Liver (tissue), 9 donors: Measurements from ENCODE around the gene MPND. TPM values are rescaled to one million over a fixed set of nuclear protein-coding genes. Genes with fewer than 3 reads are reported as not detected.
A peak's percentile ranks its signal among the peaks of the same experiment; 100 is the strongest.

Experiments
- DNase-seq: peaks from one replicate; pipeline ENCODE4 v3.0.0-alpha.2; 2017; ENCODE audit warnings: low spot score
- H3K27ac ChIP-seq, 2 donors: one replicate each; pipeline ENCODE4 v1.7.0; 2013; ENCODE audit warnings: inconsistent platforms in 2 of 2, low read length in 2 of 2, control low read depth in 1 of 2, low read depth in 1 of 2, mild to moderate bottlenecking in 1 of 2
- H3K27me3 ChIP-seq, 4 donors: one replicate each; pipeline versions ENCODE4 v1.6.1 to v1.7.0; 2013; ENCODE audit warnings: low read length in 3 of 4, inconsistent platforms in 1 of 4, mild to moderate bottlenecking in 1 of 4, moderate library complexity in 1 of 4; ENCODE audit not compliant: control insufficient read depth in 4 of 4, insufficient read depth in 4 of 4
- H3K36me3 ChIP-seq, 4 donors: one replicate each; pipeline versions ENCODE4 v1.6.1 to v1.7.0; 2013; ENCODE audit warnings: low read length in 3 of 4, mild to moderate bottlenecking in 3 of 4, low read depth in 1 of 4, moderate library complexity in 1 of 4; ENCODE audit not compliant: control insufficient read depth in 4 of 4, insufficient read depth in 3 of 4
- H3K4me1 ChIP-seq, 4 donors: one replicate each; pipeline versions ENCODE4 v1.6.1 to v1.7.0; 2013; ENCODE audit warnings: low read length in 3 of 4, mild to moderate bottlenecking in 3 of 4, moderate library complexity in 1 of 4; ENCODE audit not compliant: control insufficient read depth in 4 of 4, insufficient read depth in 4 of 4
- H3K4me3 ChIP-seq, 3 donors: one replicate each; pipeline versions ENCODE4 v1.6.1 to v1.7.0; 2013; ENCODE audit warnings: low read length in 3 of 3, control low read depth in 1 of 3, low read depth in 1 of 3, mild to moderate bottlenecking in 1 of 3
- H3K9ac ChIP-seq, 2 donors: one replicate each; pipeline ENCODE4 v1.7.0; 2013; ENCODE audit warnings: low read length in 2 of 2, mild to moderate bottlenecking in 2 of 2, moderate library complexity in 2 of 2, control low read depth in 1 of 2, low read depth in 1 of 2
- H3K9me3 ChIP-seq, 4 donors: one replicate each; pipeline versions ENCODE4 v1.6.1 to v1.7.0; 2013; ENCODE audit warnings: low read length in 3 of 4; ENCODE audit not compliant: control insufficient read depth in 4 of 4
- ATF3 ChIP-seq: IDR thresholded peaks from 2 replicates; pipeline ENCODE4 v1.6.1; 2016; ENCODE audit warnings: antibody characterized with exemption
- CTCF ChIP-seq: fragments of 150-350 bp; IDR thresholded peaks from 2 replicates; pipeline ENCODE4 v1.5.1; 2017; ENCODE audit warnings: improper control_type of control experiment, low read depth, low read length; ENCODE audit not compliant: missing input control
- EGR1 ChIP-seq, 2 donors: IDR thresholded peaks; 2 replicates each; pipeline ENCODE4 v1.6.1; 2016 to 2018; ENCODE audit warnings: antibody characterized with exemption in 2 of 2, low read depth in 2 of 2
- FOXA1 ChIP-seq: IDR thresholded peaks from 2 replicates; pipeline ENCODE4 v1.6.1; 2016; ENCODE audit warnings: antibody characterized with exemption
- FOXA2 ChIP-seq: IDR thresholded peaks from 2 replicates; pipeline ENCODE4 v1.6.1; 2016; ENCODE audit warnings: antibody characterized with exemption
- GABPA ChIP-seq, 2 donors: IDR thresholded peaks in 1 of 2; conservative IDR thresholded peaks in 1 of 2; 2 replicates each; pipeline ENCODE4 v1.6.1; 2016; ENCODE audit warnings: antibody characterized with exemption in 2 of 2, mild to moderate bottlenecking in 1 of 2, moderate library complexity in 1 of 2
- HNF4A ChIP-seq, 2 donors: conservative IDR thresholded peaks; 2 replicates each; pipeline ENCODE4 v1.6.1; 2016; ENCODE audit warnings: antibody characterized with exemption in 2 of 2, mild to moderate bottlenecking in 2 of 2
- HNF4G ChIP-seq: IDR thresholded peaks from 2 replicates; pipeline ENCODE4 v1.6.1; 2016; ENCODE audit warnings: antibody characterized with exemption
- JUND ChIP-seq, 2 donors: IDR thresholded peaks; 2 replicates each; pipeline ENCODE4 v1.6.1; 2016; ENCODE audit warnings: antibody characterized with exemption in 2 of 2
- MAX ChIP-seq: IDR thresholded peaks from 2 replicates; pipeline ENCODE4 v1.6.1; 2016; ENCODE audit warnings: antibody characterized with exemption
- NR2F2 ChIP-seq: IDR thresholded peaks from 2 replicates; pipeline ENCODE4 v1.6.1; 2016; ENCODE audit warnings: antibody characterized with exemption
- RAD21 ChIP-seq, 2 donors: IDR thresholded peaks; 2 replicates each; pipeline ENCODE4 v1.6.1; 2016; ENCODE audit warnings: antibody characterized with exemption in 2 of 2, mild to moderate bottlenecking in 2 of 2
- REST ChIP-seq: IDR thresholded peaks from 2 replicates; pipeline ENCODE4 v1.6.1; 2016; ENCODE audit warnings: antibody characterized with exemption, mild to moderate bottlenecking
- RXRA ChIP-seq, 2 donors: IDR thresholded peaks; 2 replicates each; pipeline ENCODE4 v1.6.1; 2017 to 2018; ENCODE audit warnings: antibody characterized with exemption in 2 of 2, mild to moderate bottlenecking in 1 of 2
- SP1 ChIP-seq: IDR thresholded peaks from 2 replicates; pipeline ENCODE4 v1.6.1; 2018; ENCODE audit warnings: antibody characterized with exemption, mild to moderate bottlenecking
- TAF1 ChIP-seq: conservative IDR thresholded peaks from 2 replicates; pipeline ENCODE4 v1.6.1; 2016; ENCODE audit warnings: antibody characterized with exemption, mild to moderate bottlenecking
- YY1 ChIP-seq: IDR thresholded peaks from 2 replicates; pipeline ENCODE4 v1.6.1; 2016; ENCODE audit warnings: antibody characterized with exemption, mild to moderate bottlenecking
- ZBTB33 ChIP-seq: IDR thresholded peaks from 2 replicates; pipeline ENCODE4 v1.6.1; 2016; ENCODE audit warnings: antibody characterized with exemption
- WGBS: extraction: QIAGEN DNeasy Blood & Tissue Kit; methylation state at CpG from one replicate; pipeline ENCODE4 v1.1.7; 2013; 5-methylcytosine and 5-hydroxymethylcytosine counted together
- polyA plus RNA-seq, 2 donors: library from polyadenylated mRNA; stranded (reverse) in 1 of 2; unstranded in 1 of 2; fragments of 200-250 nt in 1 of 2; fragments of >200 nt in 1 of 2; fragmentation: Nextera tagmentation in 1 of 2; extraction: Ambion mirVana in 1 of 2; gene quantifications; one replicate each; pipeline versions ENCODE4 v1.2.1 to v1.2.3, GENCODE V29; 2013 to 2015
- total RNA-seq, 2 donors: library from RNA; depleted of rRNA; stranded (reverse); fragments of >200 nt; gene quantifications; one replicate each; pipeline ENCODE4 v1.2.3, GENCODE V29; 2014
- donor health status: healthy.
- donor health status: healthy.
- donor health status: healthy.
- donor health status: healthy.
- donor health status: healthy.

Gene MPND
- total and polyA plus RNA-seq, 4 donors = 4.7 to 9.9 (median 9.2) TPM

GRCh38 chr19:4390567-4391305, 47.4 kb downstream of the MPND start:
- Histone ChIP-seq H3K4me1 (peaks cover 27 to 77% (median 65%) of the 10 kb centered on the region in 4 donors), H3K4me3 (peak overlapping the region in 1 of 3 donors; percentile 21), H3K9me3 (no peaks in the 10 kb centered on the region), H3K27ac (peak overlapping the region; percentile 81 to 95), H3K9ac (peak overlapping the region; percentile 32 to 45), H3K36me3 (peaks cover 0 to 5% (median 3%) of the 10 kb centered on the region in 4 donors), H3K27me3 (no peaks in the 10 kb centered on the region)
- TF ChIP-seq NR2F2 = no peak
- peak in 1 of 2 donors; percentile 68 for TF ChIP-seq GABPA (IDR thresholded peaks at IDR 0.05 in 1 of 2, conservative IDR thresholded peaks at IDR 0.05 in 1 of 2)
- peak; percentile 98 for TF ChIP-seq SP1
- TF ChIP-seq CTCF = no peak
- TF ChIP-seq HNF4G = peak; percentile 99
- TF ChIP-seq RXRA (IDR thresholded peaks at IDR 0.05) = peak; percentile 92 to 94
- peak; percentile 42 for TF ChIP-seq FOXA1
- peak; percentile 39 for TF ChIP-seq FOXA2
- peak; percentile 46 to 63 for TF ChIP-seq RAD21 (IDR thresholded peaks at IDR 0.05)
- peak; percentile 26 for TF ChIP-seq TAF1
- peak; percentile 72 to 98 for TF ChIP-seq EGR1 (IDR thresholded peaks at IDR 0.05; ENCODE audit: low read depth in 2 of 2)
- TF ChIP-seq JUND (IDR thresholded peaks at IDR 0.05) = peak; percentile 75 to 93
- TF ChIP-seq REST = peak; percentile 70
- TF ChIP-seq ATF3 = peak; percentile 69
- peak; percentile 99 to 100 for TF ChIP-seq HNF4A (conservative IDR thresholded peaks at IDR 0.05)
- peak; percentile 75 for TF ChIP-seq YY1
- TF ChIP-seq MAX = peak; percentile 100
- peak; percentile 86 for TF ChIP-seq ZBTB33
- DNase-seq = no peak
- 16% methylated on average over 21 of the region's 21 CpGs for WGBS
